ENCODE data around the gene EVX2.
A peak's percentile ranks its signal among the peaks of the same experiment; 100 is the strongest.

DNA sequence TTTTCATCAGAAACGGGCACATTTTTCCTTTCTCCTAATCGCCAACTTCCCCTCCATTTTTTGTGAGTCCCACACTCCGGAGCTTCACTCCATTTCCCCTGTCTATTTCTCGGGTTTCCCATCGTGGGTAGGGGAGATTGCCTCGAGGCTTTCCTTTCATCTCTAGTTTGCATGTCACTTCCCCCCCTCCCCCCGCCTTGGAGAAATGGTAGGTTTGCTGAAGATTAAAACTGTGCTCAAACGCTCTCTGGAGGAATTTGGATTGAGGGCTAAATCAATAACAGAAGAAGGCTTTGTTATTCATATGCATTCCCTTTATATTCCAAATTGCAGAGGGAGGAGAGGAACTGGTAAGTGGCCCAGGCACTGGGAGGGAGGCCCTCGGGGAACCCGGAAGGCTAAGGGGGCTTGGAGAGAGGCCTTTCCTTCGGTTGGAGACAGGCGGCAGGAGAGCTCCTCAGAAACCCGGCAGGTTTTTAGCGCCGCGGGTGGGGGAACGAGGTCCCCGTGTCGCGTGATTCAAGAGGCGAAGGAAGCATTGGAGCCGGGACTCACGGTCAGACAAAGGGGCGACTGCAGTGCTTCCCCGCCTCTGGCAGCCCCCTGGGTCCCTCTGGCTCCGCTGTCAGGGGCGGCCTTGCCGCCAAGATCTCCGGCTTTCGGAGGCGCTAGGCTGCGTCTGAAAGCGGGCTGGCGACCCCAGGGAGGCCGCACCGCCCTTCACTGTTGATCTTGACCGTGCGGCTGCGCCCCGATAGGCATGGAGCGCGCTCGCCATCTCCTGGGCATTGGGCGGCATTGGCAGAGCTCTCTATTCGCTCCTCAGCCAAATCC lies 13.4 kb upstream of the EVX2 start:
- TF ChIP-seq ZNF274 (IDR thresholded peaks at IDR 0.05; ENCODE audit: low read length), result no peak
- no peak for TF ChIP-seq ZNF274 (tag by site-specific recombination; IDR thresholded peaks at IDR 0.05; ENCODE audit: borderline replicate concordance)
- no peak for TF ChIP-seq WT1 (tag by site-specific recombination; IDR thresholded peaks at IDR 0.05)
- TF ChIP-seq, protein P1, sequence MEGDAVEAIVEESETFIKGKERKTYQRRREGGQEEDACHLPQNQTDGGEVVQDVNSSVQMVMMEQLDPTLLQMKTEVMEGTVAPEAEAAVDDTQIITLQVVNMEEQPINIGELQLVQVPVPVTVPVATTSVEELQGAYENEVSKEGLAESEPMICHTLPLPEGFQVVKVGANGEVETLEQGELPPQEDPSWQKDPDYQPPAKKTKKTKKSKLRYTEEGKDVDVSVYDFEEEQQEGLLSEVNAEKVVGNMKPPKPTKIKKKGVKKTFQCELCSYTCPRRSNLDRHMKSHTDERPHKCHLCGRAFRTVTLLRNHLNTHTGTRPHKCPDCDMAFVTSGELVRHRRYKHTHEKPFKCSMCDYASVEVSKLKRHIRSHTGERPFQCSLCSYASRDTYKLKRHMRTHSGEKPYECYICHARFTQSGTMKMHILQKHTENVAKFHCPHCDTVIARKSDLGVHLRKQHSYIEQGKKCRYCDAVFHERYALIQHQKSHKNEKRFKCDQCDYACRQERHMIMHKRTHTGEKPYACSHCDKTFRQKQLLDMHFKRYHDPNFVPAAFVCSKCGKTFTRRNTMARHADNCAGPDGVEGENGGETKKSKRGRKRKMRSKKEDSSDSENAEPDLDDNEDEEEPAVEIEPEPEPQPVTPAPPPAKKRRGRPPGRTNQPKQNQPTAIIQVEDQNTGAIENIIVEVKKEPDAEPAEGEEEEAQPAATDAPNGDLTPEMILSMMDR (tag by site-specific recombination; IDR thresholded peaks at IDR 0.05), result peak; percentile 97
- TF ChIP-seq, protein P2, sequence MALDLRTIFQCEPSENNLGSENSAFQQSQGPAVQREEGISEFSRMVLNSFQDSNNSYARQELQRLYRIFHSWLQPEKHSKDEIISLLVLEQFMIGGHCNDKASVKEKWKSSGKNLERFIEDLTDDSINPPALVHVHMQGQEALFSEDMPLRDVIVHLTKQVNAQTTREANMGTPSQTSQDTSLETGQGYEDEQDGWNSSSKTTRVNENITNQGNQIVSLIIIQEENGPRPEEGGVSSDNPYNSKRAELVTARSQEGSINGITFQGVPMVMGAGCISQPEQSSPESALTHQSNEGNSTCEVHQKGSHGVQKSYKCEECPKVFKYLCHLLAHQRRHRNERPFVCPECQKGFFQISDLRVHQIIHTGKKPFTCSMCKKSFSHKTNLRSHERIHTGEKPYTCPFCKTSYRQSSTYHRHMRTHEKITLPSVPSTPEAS (tag by site-specific recombination; IDR thresholded peaks at IDR 0.05), result no peak
- TF ChIP-seq, protein P3, sequence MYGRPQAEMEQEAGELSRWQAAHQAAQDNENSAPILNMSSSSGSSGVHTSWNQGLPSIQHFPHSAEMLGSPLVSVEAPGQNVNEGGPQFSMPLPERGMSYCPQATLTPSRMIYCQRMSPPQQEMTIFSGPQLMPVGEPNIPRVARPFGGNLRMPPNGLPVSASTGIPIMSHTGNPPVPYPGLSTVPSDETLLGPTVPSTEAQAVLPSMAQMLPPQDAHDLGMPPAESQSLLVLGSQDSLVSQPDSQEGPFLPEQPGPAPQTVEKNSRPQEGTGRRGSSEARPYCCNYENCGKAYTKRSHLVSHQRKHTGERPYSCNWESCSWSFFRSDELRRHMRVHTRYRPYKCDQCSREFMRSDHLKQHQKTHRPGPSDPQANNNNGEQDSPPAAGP (tag by site-specific recombination; IDR thresholded peaks at IDR 0.05), result peak; percentile 31; the same call in 1 of the 2 replicates
- TF ChIP-seq ZNF174 (tag by site-specific recombination; IDR thresholded peaks at IDR 0.05), result no peak
